Activated T-cell treated with anti-CD3 and anti-CD28 coated beads, Interleukin-2, amount 50 U/mL, for 72 hours (primary cell): ENCODE results near the gene TYRO3. TPM values are rescaled to one million over a fixed set of nuclear protein-coding genes. Genes with fewer than 3 reads are reported as not detected.
"Not testable (repeated sequence)": the region's sequence is repeated elsewhere in the genome, so short reads cannot be mapped to it uniquely, and the experiment has no call there.

ENCODE experiments used
- ATAC-seq, 2 donors: fragments of 150-1000 bp; cut with Tn5 transposase; replicated peaks in 1 of 2; 2 replicates each; pipeline ENCODE4 v1.10.0; 2021; ENCODE audit warnings: moderate library complexity in 2 of 2, mild to moderate bottlenecking in 1 of 2
- DNase-seq, 2 donors: peaks; one replicate each; pipeline ENCODE4 v3.0.0; 2021 to 2022; ENCODE audit warnings: mixed read lengths in 1 of 2
- H3K27ac Mint-ChIP-seq: one replicate; pipeline ENCODE4 v1.8.0; 2022; ENCODE audit warnings: mild to moderate bottlenecking, moderate library complexity, mixed read lengths
- H3K27me3 Mint-ChIP-seq: one replicate; pipeline ENCODE4 v1.8.0; 2022; ENCODE audit warnings: low read depth, mixed read lengths
- H3K36me3 Mint-ChIP-seq, 2 donors: one replicate each; pipeline ENCODE4 v1.8.0; 2022; ENCODE audit warnings: mixed read lengths in 2 of 2, mild to moderate bottlenecking in 1 of 2; ENCODE audit not compliant: insufficient read depth in 2 of 2
- H3K4me1 Mint-ChIP-seq: one replicate; pipeline ENCODE4 v1.8.0; 2022; ENCODE audit warnings: low read depth, mixed read lengths
- H3K4me3 Mint-ChIP-seq, 2 donors: one replicate each; pipeline ENCODE4 v1.8.0; 2022; ENCODE audit warnings: mild to moderate bottlenecking in 2 of 2, mixed read lengths in 2 of 2, moderate library complexity in 2 of 2
- H3K9me3 Mint-ChIP-seq, 2 donors: one replicate each; pipeline ENCODE4 v1.8.0; 2022; ENCODE audit warnings: mixed read lengths in 2 of 2
- total RNA-seq, 2 donors: library from RNA; stranded (reverse); gene quantifications; one replicate each; pipeline ENCODE4 v1.2.3, GENCODE V29; 2022

Gene TYRO3
- total RNA-seq, 2 donors from 2014 or later = 2.2 to 3.0 TPM

DNA sequence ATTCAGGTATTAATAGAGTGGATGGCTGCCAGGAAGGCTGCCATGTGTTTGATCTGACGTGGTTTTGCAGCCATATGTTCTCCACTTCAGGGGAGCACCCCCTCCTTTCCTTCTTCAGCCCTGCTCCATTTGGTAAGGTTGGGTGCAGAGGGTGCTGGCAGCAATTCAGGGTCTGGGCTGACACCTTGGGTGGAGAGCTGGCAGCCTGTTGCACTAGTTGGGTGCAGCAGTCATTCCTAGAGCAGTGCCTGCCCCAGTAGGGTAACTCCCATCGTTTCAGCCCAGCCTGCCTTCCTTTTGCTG is 1.5 kb downstream of the TYRO3 start:
- no peaks in the 10 kb centered on the region for H3K36me3 Mint-ChIP-seq
- no peak for ATAC-seq
- DNase-seq = no peak
- H3K27ac Mint-ChIP-seq = no peak overlapping the region
- no peaks in the 10 kb centered on the region for H3K9me3 Mint-ChIP-seq
- peak overlapping the region; percentile 42 to 49 for H3K4me3 Mint-ChIP-seq
- H3K27me3 Mint-ChIP-seq = peaks cover 17% of the 10 kb centered on the region
- H3K4me1 Mint-ChIP-seq = peaks cover 25% of the 10 kb centered on the region

DNA sequence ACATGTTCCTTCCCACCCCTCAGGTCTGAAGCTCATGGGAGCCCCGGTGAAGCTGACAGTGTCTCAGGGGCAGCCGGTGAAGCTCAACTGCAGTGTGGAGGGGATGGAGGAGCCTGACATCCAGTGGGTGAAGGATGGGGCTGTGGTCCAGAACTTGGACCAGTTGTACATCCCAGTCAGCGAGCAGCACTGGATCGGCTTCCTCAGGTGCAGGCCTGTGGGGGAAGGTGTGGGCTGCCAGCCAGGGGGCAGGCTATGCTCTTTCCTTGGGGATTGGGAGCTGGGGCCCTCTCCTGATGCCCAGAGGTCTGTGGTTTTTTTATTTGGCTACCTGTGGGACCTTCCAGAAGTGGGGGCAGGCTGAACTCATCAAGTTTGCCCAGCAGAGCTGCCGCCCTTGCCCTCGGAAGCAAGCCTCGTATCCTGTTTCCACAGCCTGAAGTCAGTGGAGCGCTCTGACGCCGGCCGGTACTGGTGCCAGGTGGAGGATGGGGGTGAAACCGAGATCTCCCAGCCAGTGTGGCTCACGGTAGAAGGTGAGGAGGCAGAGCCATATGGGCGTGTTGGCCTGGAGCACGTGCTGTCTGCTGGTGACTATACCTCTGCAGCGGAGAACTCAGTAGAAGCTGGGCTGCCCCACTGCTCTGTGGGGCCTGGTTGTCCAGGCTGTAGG is 2.2 kb downstream of the TYRO3 start:
- H3K27me3 Mint-ChIP-seq = peaks cover 17% of the 10 kb centered on the region
- no peaks in the 10 kb centered on the region for H3K36me3 Mint-ChIP-seq
- DNase-seq = no peak
- peaks cover 25% of the 10 kb centered on the region for H3K4me1 Mint-ChIP-seq
- no peaks in the 10 kb centered on the region for H3K9me3 Mint-ChIP-seq
- no peak overlapping the region for H3K4me3 Mint-ChIP-seq
- no peak for ATAC-seq
- H3K27ac Mint-ChIP-seq = no peak overlapping the region

DNA sequence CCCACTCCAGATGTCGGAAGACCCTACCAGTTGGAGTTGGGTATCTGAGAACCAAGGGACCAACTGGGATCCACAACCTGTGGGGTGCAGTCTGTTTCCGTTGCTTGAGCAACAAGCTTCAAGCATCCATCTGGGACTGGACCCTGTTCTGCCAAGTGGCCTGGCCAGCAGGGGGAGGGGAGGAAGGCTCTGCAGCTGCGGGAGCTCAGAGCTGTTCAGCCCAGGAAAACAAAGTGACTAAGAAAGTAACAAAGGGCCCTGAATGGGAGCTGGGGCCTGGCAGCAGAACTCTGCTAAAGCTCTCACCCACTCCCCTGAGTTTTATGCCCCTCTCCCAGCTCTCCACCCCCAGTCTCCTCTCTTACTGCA is 2.7 kb downstream of the TYRO3 start:
- no peaks in the 10 kb centered on the region for H3K36me3 Mint-ChIP-seq
- H3K9me3 Mint-ChIP-seq = no peaks in the 10 kb centered on the region
- peaks cover 25% of the 10 kb centered on the region for H3K4me1 Mint-ChIP-seq
- no peak for ATAC-seq
- no peak overlapping the region for H3K27ac Mint-ChIP-seq
- no peak overlapping the region for H3K4me3 Mint-ChIP-seq
- DNase-seq = no peak
- peaks cover 17% of the 10 kb centered on the region for H3K27me3 Mint-ChIP-seq

DNA sequence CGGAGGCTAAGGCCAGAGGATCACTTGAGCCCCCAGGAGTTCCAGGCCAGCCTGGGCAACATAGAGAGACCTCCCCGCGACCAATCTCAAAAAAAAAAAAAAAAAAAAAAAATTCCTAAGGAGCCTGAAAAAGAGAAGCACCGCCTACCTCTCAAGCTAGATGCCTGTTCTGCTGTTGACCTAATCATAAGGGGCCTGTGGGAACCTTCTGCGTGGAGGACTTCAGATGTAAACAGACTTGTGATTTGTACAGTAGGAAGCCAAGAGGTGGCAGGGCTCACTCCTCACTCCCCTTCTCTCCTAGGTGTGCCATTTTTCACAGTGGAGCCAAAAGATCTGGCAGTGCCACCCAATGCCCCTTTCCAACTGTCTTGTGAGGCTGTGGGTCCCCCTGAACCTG is 3.2 kb downstream of the TYRO3 start:
- no peak overlapping the region for H3K4me3 Mint-ChIP-seq

DNA sequence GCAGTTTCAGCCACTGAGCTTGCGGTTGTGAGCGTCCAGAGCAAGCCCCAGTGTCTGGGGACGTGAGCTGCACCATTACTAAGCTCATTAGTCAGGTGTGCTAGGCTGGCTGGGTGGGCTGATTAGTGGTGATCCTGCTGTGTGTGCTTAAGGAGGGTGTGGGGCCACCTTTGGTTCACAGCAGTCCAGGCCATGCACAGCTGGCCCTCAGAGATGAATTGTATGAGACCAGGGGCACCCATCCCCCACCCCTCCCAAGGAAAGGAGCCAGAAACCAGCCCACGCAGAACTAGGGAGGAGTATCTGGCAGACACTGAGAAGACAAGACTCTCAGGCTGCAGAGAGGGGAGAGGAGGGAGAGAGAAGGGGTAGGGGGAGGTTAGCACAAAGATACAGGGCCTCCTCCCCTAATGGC is 3.8 kb downstream of the TYRO3 start:
- Mint-ChIP-seq H3K27me3 (peaks cover 17% of the 10 kb centered on the region), H3K9me3 (no peaks in the 10 kb centered on the region), H3K4me3 (no peak overlapping the region), H3K27ac (no peak overlapping the region), H3K4me1 (peaks cover 21% of the 10 kb centered on the region), H3K36me3 (no peaks in the 10 kb centered on the region)
- no peak for DNase-seq
- ATAC-seq = no peak

More for the DNA sequence above, 3.2 kb downstream of the TYRO3 start:
- no peaks in the 10 kb centered on the region for H3K36me3 Mint-ChIP-seq
- peaks cover 25% of the 10 kb centered on the region for H3K4me1 Mint-ChIP-seq
- peaks cover 17% of the 10 kb centered on the region for H3K27me3 Mint-ChIP-seq
- H3K9me3 Mint-ChIP-seq = no peaks in the 10 kb centered on the region
- ATAC-seq = no peak
- DNase-seq = no peak
- no peak overlapping the region for H3K27ac Mint-ChIP-seq

DNA sequence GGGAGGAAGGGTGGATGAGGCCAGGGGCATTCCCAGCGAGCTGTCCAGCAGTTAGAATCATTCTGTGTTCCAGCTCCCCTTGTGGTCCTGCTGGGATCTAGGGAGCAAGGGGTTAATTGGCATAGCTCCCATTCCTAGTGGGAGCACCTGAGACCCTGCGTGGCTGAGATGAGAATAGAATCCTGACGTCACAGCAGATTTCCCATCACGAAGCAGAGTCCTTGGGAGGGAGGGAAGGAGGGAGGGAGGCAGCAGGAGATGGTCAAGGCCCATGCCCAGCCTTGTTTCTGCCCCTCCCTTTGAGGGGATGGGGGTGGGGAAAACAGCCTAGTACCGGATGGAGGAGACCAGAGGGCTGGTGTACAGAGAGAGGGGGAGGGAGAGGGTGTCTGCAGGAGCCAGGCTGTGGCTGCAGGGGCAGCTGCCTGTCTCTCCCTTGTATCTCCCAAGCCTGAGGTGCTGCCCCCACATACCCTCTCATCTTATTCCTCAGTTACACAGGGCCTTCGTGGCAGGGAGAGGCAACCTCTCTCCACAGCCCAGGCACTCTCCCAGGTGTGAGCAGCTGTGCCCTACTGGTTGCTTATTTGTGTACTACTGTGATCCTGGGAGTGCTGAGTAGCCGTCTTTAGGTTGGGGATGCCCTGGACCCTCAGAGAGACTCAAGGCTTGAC is 5.4 kb downstream of the TYRO3 start:
- ATAC-seq (no peak), DNase-seq (no peak)
- no peaks in the 10 kb centered on the region for H3K9me3 Mint-ChIP-seq

DNA sequence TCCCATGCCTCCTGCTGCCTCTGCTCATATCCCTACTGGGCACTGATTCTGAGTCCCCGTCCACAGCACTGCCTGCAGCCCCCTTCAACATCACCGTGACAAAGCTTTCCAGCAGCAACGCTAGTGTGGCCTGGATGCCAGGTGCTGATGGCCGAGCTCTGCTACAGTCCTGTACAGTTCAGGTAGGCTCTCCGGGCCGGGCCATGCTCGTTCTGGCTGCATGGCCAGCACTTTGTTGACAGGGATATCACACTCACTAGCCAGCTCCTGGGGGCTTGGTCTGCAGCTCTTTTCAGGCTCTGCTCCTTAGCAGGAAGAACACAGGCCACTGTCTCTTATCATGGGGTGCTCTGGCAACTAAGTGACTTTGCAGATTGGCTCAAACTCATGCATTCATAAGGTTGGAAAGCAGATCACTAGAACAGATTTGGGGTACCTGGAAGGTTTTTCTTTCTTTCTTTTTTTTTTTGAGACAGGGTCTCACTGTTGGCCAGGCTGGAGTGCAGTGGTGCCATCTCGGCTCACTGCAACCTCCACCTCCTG is 6.0 kb downstream of the TYRO3 start:
- Mint-ChIP-seq H3K4me1 (peaks cover 7% of the 10 kb centered on the region), H3K36me3 (no peaks in the 10 kb centered on the region), H3K27ac (no peak overlapping the region), H3K27me3 (peaks cover 12% of the 10 kb centered on the region), H3K4me3 (no peak overlapping the region), H3K9me3 (no peaks in the 10 kb centered on the region)
- ATAC-seq = no peak
- DNase-seq = no peak

More for the DNA sequence above, 5.4 kb downstream of the TYRO3 start:
- H3K4me1 Mint-ChIP-seq = peaks cover 13% of the 10 kb centered on the region
- no peaks in the 10 kb centered on the region for H3K36me3 Mint-ChIP-seq
- no peak overlapping the region for H3K4me3 Mint-ChIP-seq
- H3K27ac Mint-ChIP-seq = no peak overlapping the region
- peaks cover 17% of the 10 kb centered on the region for H3K27me3 Mint-ChIP-seq

DNA sequence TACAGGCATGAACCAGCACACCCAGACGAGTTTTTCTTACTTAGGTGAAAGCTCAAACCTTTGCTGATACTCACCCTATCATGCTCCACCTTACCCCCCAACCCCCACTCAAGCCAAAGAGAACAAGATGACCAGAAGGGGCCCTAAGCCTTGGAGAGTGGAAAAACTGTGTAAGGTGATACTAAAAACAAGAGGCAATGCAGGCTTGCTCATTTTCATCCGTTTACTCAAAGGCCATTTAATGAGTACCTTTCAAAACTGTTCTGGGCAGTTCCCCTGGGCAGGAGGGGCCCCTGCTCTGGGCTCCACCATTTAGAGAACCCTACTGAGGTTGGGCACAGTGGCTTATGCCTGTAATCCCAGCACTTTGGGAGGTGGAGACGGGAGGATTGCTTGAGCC is 6.7 kb downstream of the TYRO3 start:
- Mint-ChIP-seq H3K27me3 (peaks cover 5% of the 10 kb centered on the region), H3K9me3 (no peaks in the 10 kb centered on the region), H3K27ac (no peak overlapping the region), H3K36me3 (no peaks in the 10 kb centered on the region), H3K4me1 (peaks cover 1% of the 10 kb centered on the region), H3K4me3 (no peak overlapping the region)
- peak in 1 of 2 donors; percentile 37 for ATAC-seq
- DNase-seq = no peak

DNA sequence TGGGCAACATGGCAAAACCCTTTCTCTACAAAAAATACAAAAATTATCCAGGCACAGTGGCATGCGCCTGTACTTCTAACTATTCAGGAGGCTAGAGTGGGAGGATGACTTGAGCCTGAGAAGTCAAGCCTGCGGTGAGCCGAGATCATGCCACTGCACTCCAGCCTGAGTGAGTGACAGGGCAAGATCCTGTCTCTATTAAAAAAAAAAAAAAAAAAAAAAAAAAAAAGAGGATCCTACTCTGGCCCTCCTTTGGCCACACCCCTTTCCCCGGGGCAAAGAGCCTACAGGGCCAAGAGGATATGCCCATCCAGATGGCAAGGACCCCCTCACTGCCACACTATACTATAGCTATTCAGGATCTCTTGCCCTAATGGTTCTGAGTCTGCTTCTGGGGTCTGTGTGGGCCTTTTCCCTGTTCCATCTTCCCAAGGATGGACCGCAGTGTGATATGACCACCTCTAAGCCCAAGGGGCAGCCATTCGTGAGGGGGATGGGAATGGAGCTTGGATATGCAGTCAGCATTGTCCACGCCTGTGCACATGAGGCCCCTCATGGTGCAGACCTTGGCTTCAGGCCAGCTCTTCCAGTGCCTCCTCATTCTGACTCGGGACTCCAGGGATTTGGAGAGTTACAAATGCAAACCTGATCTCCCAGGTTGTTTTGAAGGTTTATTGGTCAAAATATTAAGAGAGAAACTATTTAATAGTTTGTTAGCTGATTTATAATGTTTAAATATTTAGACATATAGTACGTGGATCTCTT is 7.3 kb downstream of the TYRO3 start:
- Mint-ChIP-seq H3K4me1 (no peaks in the 10 kb centered on the region), H3K27ac (no peak overlapping the region), H3K4me3 (no peak overlapping the region), H3K36me3 (no peaks in the 10 kb centered on the region), H3K9me3 (no peaks in the 10 kb centered on the region), H3K27me3 (no peaks in the 10 kb centered on the region)
- ATAC-seq (no peak), DNase-seq (no peak)

DNA sequence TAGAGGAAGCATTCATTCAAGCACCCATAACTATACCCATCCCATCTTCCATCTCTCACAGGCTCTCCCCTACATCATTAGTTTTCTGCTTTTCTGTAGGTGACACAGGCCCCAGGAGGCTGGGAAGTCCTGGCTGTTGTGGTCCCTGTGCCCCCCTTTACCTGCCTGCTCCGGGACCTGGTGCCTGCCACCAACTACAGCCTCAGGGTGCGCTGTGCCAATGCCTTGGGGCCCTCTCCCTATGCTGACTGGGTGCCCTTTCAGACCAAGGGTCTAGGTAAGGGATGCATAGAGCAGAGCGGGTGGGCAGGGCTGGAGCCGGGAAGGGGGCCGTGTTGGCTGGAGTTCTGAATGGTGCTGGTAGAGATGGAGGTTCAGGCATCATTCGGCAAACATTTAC is 8.2 kb downstream of the TYRO3 start:
- DNase-seq (no peak), ATAC-seq (no peak)
- H3K27me3 Mint-ChIP-seq = no peaks in the 10 kb centered on the region
- H3K4me1 Mint-ChIP-seq = no peaks in the 10 kb centered on the region
- H3K9me3 Mint-ChIP-seq = no peaks in the 10 kb centered on the region
- no peak overlapping the region for H3K27ac Mint-ChIP-seq
- H3K36me3 Mint-ChIP-seq = no peaks in the 10 kb centered on the region
- no peak overlapping the region for H3K4me3 Mint-ChIP-seq

DNA sequence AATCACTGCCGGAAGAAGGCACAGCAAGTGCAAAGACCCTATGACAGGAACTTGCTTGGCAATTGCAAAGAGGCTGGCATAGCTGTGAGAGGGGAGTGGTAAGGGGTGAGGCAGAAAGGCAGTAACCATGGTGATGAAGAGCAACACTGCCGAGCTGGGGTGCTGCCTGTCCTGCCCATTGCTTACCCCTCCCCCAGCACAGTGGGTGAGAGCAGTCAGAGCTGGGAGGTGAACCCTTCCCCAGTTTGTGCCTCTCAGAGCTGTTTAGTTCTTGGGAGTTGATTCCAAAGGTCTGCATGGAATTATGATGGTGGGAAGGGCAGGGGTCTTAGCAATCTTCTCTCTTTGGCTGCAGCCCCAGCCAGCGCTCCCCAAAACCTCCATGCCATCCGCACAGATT is 8.8 kb downstream of the TYRO3 start:
- DNase-seq = no peak
- Mint-ChIP-seq H3K27ac (no peak overlapping the region), H3K4me1 (no peaks in the 10 kb centered on the region), H3K4me3 (no peak overlapping the region), H3K36me3 (no peaks in the 10 kb centered on the region), H3K27me3 (no peaks in the 10 kb centered on the region), H3K9me3 (no peaks in the 10 kb centered on the region)
- ATAC-seq = no peak

DNA sequence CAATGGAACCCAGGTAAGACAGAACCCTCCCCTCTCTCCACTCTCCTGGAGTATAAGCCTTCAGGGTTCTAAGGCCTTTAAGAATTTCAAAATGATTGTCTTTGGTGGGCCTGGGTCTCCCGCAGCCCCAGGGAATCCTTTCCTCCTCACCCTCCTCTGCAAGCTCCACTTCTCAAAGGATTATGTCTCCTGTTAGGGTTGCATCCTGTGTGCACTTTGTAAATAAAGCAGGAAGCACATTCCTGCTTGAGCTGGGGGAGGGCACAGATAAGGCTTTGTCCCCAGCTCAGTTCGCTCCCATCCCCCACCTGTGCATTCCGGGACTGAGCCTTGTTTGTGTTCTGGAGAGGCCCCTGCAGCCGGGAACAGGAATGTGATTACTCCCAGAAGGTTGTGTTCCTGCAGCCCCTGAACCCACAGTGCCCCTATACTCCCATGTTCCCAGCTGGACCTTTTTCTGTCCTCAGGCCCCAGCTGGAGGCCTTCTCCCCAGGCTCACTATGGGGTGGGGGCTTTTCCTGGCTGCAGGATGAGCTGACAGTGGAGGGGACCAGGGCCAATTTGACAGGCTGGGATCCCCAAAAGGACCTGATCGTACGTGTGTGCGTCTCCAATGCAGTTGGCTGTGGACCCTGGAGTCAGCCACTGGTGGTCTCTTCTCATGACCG is 9.5 kb downstream of the TYRO3 start:
- no peaks in the 10 kb centered on the region for H3K4me1 Mint-ChIP-seq
- ATAC-seq = no peak
- H3K36me3 Mint-ChIP-seq = no peaks in the 10 kb centered on the region
- no peaks in the 10 kb centered on the region for H3K27me3 Mint-ChIP-seq
- no peak overlapping the region for H3K4me3 Mint-ChIP-seq
- no peaks in the 10 kb centered on the region for H3K9me3 Mint-ChIP-seq
- H3K27ac Mint-ChIP-seq = no peak overlapping the region
- no peak for DNase-seq

DNA sequence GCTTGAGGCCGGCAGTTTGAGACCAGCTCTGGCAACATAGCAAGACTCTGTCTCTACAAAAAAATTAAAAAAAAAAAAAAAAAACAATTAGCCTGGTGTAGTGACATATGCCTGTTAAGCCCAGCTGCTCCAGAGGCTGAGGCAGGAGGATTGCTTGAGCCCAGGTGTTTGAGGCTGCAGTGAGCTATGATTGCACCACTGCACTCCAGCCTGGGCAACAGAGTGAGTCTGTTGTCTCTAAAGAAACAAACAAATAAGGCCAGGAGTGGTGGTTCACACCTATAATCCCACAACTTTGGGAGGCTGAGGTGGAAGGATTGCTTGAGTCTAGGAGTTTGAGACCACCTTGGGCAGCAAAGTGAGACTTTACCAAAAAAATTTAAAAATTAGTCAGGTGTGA is 10.2 kb downstream of the TYRO3 start:
- H3K9me3 Mint-ChIP-seq, DNase-seq, H3K27ac Mint-ChIP-seq, ATAC-seq, H3K4me1 Mint-ChIP-seq, H3K4me3 Mint-ChIP-seq, H3K36me3 Mint-ChIP-seq, H3K27me3 Mint-ChIP-seq: not testable (repeated sequence)
